Suppressor macrophage (primary cell): ENCODE measurements around the gene VTN.
"Not testable (repeated sequence)": the region's sequence is repeated elsewhere in the genome, so short reads cannot be mapped to it uniquely, and the experiment has no call there.

Experiments used
- DNase-seq, 4 experiments: peaks; one replicate each; pipeline ENCODE4 v3.0.0-alpha.2; 2020 to 2022

The VTN gene

GRCh38 chr17:28341516-28341915, 28.6 kb downstream of the VTN start:
- DNase-seq, result no peak

- no peak for DNase-seq
Measured at GRCh38 chr17:28340374-28340773, 29.7 kb downstream of the VTN start.

- DNase-seq, result no peak
Measured at GRCh38 chr17:28339431-28339830, 30.7 kb downstream of the VTN start.

GRCh38 chr17:28338769-28339212, 31.3 kb downstream of the VTN start:
- not testable (repeated sequence) for DNase-seq

- DNase-seq, result no peak
Measured at GRCh38 chr17:28338056-28338768, 31.9 kb downstream of the VTN start.

- DNase-seq, result peak in 3 of 4 experiments; percentile 31 to 49 (median 38)
Measured at GRCh38 chr17:28335959-28336871, 33.9 kb downstream of the VTN start.

- DNase-seq, result peak; percentile 98 to 100 (median 99)
Measured at GRCh38 chr17:28335201-28335958, 34.7 kb downstream of the VTN start, which contains the start of the genes IFT20 and TNFAIP1. IFT20 (minus strand) TSS chr17:28335472; CDS start chr17:28331985, 3,487 bp downstream. TNFAIP1 (plus strand) TSS chr17:28335761; CDS start chr17:28339522, 3,761 bp downstream.

- DNase-seq, result no peak
Measured at GRCh38 chr17:28334666-28335200, 35.4 kb downstream of the VTN start.

GRCh38 chr17:28334171-28334570, 35.9 kb downstream of the VTN start:
- DNase-seq, result peak; percentile 29 to 62 (median 50)

- no peak for DNase-seq
Measured at GRCh38 chr17:28333083-28333746, 36.9 kb downstream of the VTN start.

GRCh38 chr17:28331891-28332420, 38.2 kb downstream of the VTN start:
- no peak for DNase-seq

GRCh38 chr17:28330671-28331070, 39.4 kb downstream of the VTN start:
- no peak for DNase-seq

- no peak for DNase-seq
Measured at GRCh38 chr17:28328325-28328724, 41.8 kb downstream of the VTN start.

- no peak for DNase-seq
Measured at GRCh38 chr17:28327709-28328108, 42.4 kb downstream of the VTN start.

- no peak for DNase-seq
Measured at GRCh38 chr17:28327031-28327607, 43.0 kb downstream of the VTN start.

GRCh38 chr17:28326114-28326513, 44.0 kb downstream of the VTN start:
- no peak for DNase-seq

GRCh38 chr17:28325211-28325610, 44.9 kb downstream of the VTN start:
- DNase-seq, result no peak

- DNase-seq, result peak in 3 of 4 experiments; percentile 27 to 65 (median 61)
Measured at GRCh38 chr17:28324781-28325180, 45.3 kb downstream of the VTN start.

GRCh38 chr17:28324267-28324745, 45.8 kb downstream of the VTN start:
- no peak for DNase-seq

GRCh38 chr17:28320215-28321061, 49.7 kb downstream of the VTN start:
- no peak for DNase-seq
